ENCODE data around the gene IL37. TPM values are rescaled to one million over a fixed set of nuclear protein-coding genes. Genes with fewer than 3 reads are reported as not detected.

The IL37 gene
- total and polyA plus RNA-seq, 2 donors (not counting 1 experiment from before 2014, with no cell fraction given), result not detected

- Histone ChIP-seq H3K4me2 (ENCODE audit: extremely low read depth, insufficient read depth, low read length) (no peak overlapping the region), H3K4me1 (ENCODE audit: control insufficient read depth, extremely low read depth, insufficient read depth, low read length) (no peaks in the 10 kb centered on the region), H3K79me2 (ENCODE audit: control insufficient read depth, insufficient read depth, low read length) (no peaks in the 10 kb centered on the region), H3K9me3 (ENCODE audit: control insufficient read depth, insufficient read depth, low read depth, low read length) (no peaks in the 10 kb centered on the region), H3K27me3 (ENCODE audit: control insufficient read depth, insufficient read depth, low read length) (peaks cover 8% of the 10 kb centered on the region), H4K20me1 (ENCODE audit: control insufficient read depth, extremely low read depth, insufficient read depth, low read length) (no peaks in the 10 kb centered on the region), H3K9ac (ENCODE audit: insufficient read depth, low read length) (no peak overlapping the region), H3K27ac (ENCODE audit: insufficient read depth, low read length) (no peak overlapping the region), H3K4me3 (replicated peaks in 1 of 4; ENCODE audit: control extremely low read depth in 1 of 4, insufficient read depth in 1 of 4, low read depth in 3 of 4, low read length in 4 of 4) (no peak overlapping the region), H2AFZ (ENCODE audit: low read length) (no peak overlapping the region), H3K36me3 (ENCODE audit: control insufficient read depth, insufficient read depth, low read length) (no peaks in the 10 kb centered on the region)
- DNase-seq (ENCODE audit: low read depth in 2 of 2), result no peak
- no peak for TF ChIP-seq EZH2 (IDR thresholded peaks at IDR 0.05; ENCODE audit: low read length, missing control alignments)
- no peak for TF ChIP-seq CTCF (conservative IDR thresholded peaks at IDR 0.05 in 1 of 2, IDR thresholded peaks at IDR 0.05 in 1 of 2; ENCODE audit: low read depth in 1 of 2, low read length in 2 of 2)
Measured at GRCh38 chr2:112954364-112954763, 43.4 kb downstream of the IL37 start.

- Histone ChIP-seq H3K79me2 (ENCODE audit: control insufficient read depth, insufficient read depth, low read length) (no peaks in the 10 kb centered on the region), H3K4me3 (replicated peaks in 1 of 4; ENCODE audit: control extremely low read depth in 1 of 4, insufficient read depth in 1 of 4, low read depth in 3 of 4, low read length in 4 of 4) (no peak overlapping the region), H3K9ac (ENCODE audit: insufficient read depth, low read length) (no peak overlapping the region), H3K4me2 (ENCODE audit: extremely low read depth, insufficient read depth, low read length) (no peak overlapping the region), H3K4me1 (ENCODE audit: control insufficient read depth, extremely low read depth, insufficient read depth, low read length) (no peaks in the 10 kb centered on the region), H3K27ac (ENCODE audit: insufficient read depth, low read length) (no peak overlapping the region), H2AFZ (ENCODE audit: low read length) (no peak overlapping the region), H3K27me3 (ENCODE audit: control insufficient read depth, insufficient read depth, low read length) (peaks cover 13% of the 10 kb centered on the region), H4K20me1 (ENCODE audit: control insufficient read depth, extremely low read depth, insufficient read depth, low read length) (no peaks in the 10 kb centered on the region), H3K36me3 (ENCODE audit: control insufficient read depth, insufficient read depth, low read length) (no peaks in the 10 kb centered on the region), H3K9me3 (ENCODE audit: control insufficient read depth, insufficient read depth, low read depth, low read length) (no peaks in the 10 kb centered on the region)
- peak in 1 of 2 donors; percentile 24 for DNase-seq (ENCODE audit: low read depth in 2 of 2)
- TF ChIP-seq CTCF (conservative IDR thresholded peaks at IDR 0.05 in 1 of 2, IDR thresholded peaks at IDR 0.05 in 1 of 2; ENCODE audit: low read depth in 1 of 2, low read length in 2 of 2) (no peak), EZH2 (IDR thresholded peaks at IDR 0.05; ENCODE audit: low read length, missing control alignments) (no peak)
Measured at GRCh38 chr2:112957511-112957910, 46.5 kb downstream of the IL37 start.

- H3K4me2 ChIP-seq (ENCODE audit: extremely low read depth, insufficient read depth, low read length), result no peak overlapping the region
- peak; percentile 94 to 95 for TF ChIP-seq CTCF (conservative IDR thresholded peaks at IDR 0.05 in 1 of 2, IDR thresholded peaks at IDR 0.05 in 1 of 2; ENCODE audit: low read depth in 1 of 2, low read length in 2 of 2)
- TF ChIP-seq EZH2 (IDR thresholded peaks at IDR 0.05; ENCODE audit: low read length, missing control alignments), result no peak
- DNase-seq (ENCODE audit: low read depth in 2 of 2), result peak; percentile 32 to 67
Measured at GRCh38 chr2:112958428-112959108, 47.6 kb downstream of the IL37 start.

More at GRCh38 chr2:112958428-112959108, 47.6 kb downstream of the IL37 start:
- H3K9me3 ChIP-seq (ENCODE audit: control insufficient read depth, insufficient read depth, low read depth, low read length), result no peaks in the 10 kb centered on the region
- peaks cover 13% of the 10 kb centered on the region for H3K27me3 ChIP-seq (ENCODE audit: control insufficient read depth, insufficient read depth, low read length)
- H4K20me1 ChIP-seq (ENCODE audit: control insufficient read depth, extremely low read depth, insufficient read depth, low read length), result no peaks in the 10 kb centered on the region
- H3K9ac ChIP-seq (ENCODE audit: insufficient read depth, low read length), result no peak overlapping the region
- H3K4me1 ChIP-seq (ENCODE audit: control insufficient read depth, extremely low read depth, insufficient read depth, low read length), result no peaks in the 10 kb centered on the region
- H3K4me3 ChIP-seq (replicated peaks in 1 of 4; ENCODE audit: control extremely low read depth in 1 of 4, insufficient read depth in 1 of 4, low read depth in 3 of 4, low read length in 4 of 4), result no peak overlapping the region
- H3K36me3 ChIP-seq (ENCODE audit: control insufficient read depth, insufficient read depth, low read length), result no peaks in the 10 kb centered on the region
- H3K79me2 ChIP-seq (ENCODE audit: control insufficient read depth, insufficient read depth, low read length), result no peaks in the 10 kb centered on the region
- no peak overlapping the region for H2AFZ ChIP-seq (ENCODE audit: low read length)
- no peak overlapping the region for H3K27ac ChIP-seq (ENCODE audit: insufficient read depth, low read length)

Data from fibroblast of lung (primary cell).